ENCODE measurements around the gene CPNE5.
A peak's percentile ranks its signal among the peaks of the same experiment; 100 is the strongest.

CPNE5 gene

GRCh38 chr6:36833182-36833789 lies 6.0 kb downstream of the CPNE5 start:
- DNase-seq = no peak

- no peak for DNase-seq
Observed at GRCh38 chr6:36832313-36832712, 6.9 kb downstream of the CPNE5 start.

- DNase-seq = no peak
Observed at GRCh38 chr6:36830577-36830976, 8.7 kb downstream of the CPNE5 start.

GRCh38 chr6:36829919-36830544 lies 9.2 kb downstream of the CPNE5 start:
- DNase-seq = no peak

GRCh38 chr6:36827261-36828079 lies 11.8 kb downstream of the CPNE5 start:
- DNase-seq = peak; percentile 83 to 87

- no peak for DNase-seq
Observed at GRCh38 chr6:36826520-36827227, 12.6 kb downstream of the CPNE5 start.

- DNase-seq = no peak
Observed at GRCh38 chr6:36825994-36826393, 13.2 kb downstream of the CPNE5 start.

GRCh38 chr6:36825452-36825851 lies 13.8 kb downstream of the CPNE5 start:
- DNase-seq = no peak

GRCh38 chr6:36824253-36824652 lies 15.0 kb downstream of the CPNE5 start:
- DNase-seq = no peak

- no peak for DNase-seq
Observed at GRCh38 chr6:36823421-36824096, 15.7 kb downstream of the CPNE5 start.

GRCh38 chr6:36822506-36823269 lies 16.6 kb downstream of the CPNE5 start:
- DNase-seq = no peak

GRCh38 chr6:36821581-36822335 lies 17.5 kb downstream of the CPNE5 start:
- no peak for DNase-seq

GRCh38 chr6:36820700-36821580 lies 18.3 kb downstream of the CPNE5 start:
- no peak for DNase-seq

GRCh38 chr6:36818756-36819155 lies 20.5 kb downstream of the CPNE5 start:
- DNase-seq = no peak

- DNase-seq = no peak
Observed at GRCh38 chr6:36817847-36818246, 21.4 kb downstream of the CPNE5 start.

- DNase-seq = no peak
Observed at GRCh38 chr6:36817176-36817817, 21.9 kb downstream of the CPNE5 start.

- DNase-seq = no peak
Observed at GRCh38 chr6:36815962-36816735, 23.1 kb downstream of the CPNE5 start.

- no peak for DNase-seq
Observed at GRCh38 chr6:36814249-36814648, 25.0 kb downstream of the CPNE5 start.

GRCh38 chr6:36813526-36813925 lies 25.7 kb downstream of the CPNE5 start:
- DNase-seq = no peak
